GM20431 (cell line): Measurements from ENCODE around the gene ULK1.
"Not testable (repeated sequence)": the region's sequence is repeated elsewhere in the genome, so short reads cannot be mapped to it uniquely, and the experiment has no call there.

Experiments used
- in situ Hi-C: fragments of 300-500 bp; cut with MseI, MboI; formaldehyde crosslinking; loops from one replicate; pipeline ENCODE4 v1.15.0; 2020; ENCODE audit warnings: low sequenced_read_pairs; ENCODE audit not compliant: unreplicated experiment

Gene ULK1

GRCh38 chr12:131885076-131885475 lies 9.3 kb upstream of the ULK1 start:
- in situ Hi-C loops, result not testable (repeated sequence)

- in situ Hi-C loops, result no loop called here
These were observed 8.8 kb upstream of the ULK1 start for GRCh38 chr12:131885543-131886057.

GRCh38 chr12:131891722-131892121 lies 2.7 kb upstream of the ULK1 start:
- in situ Hi-C loops, result not testable (repeated sequence)

- in situ Hi-C loops, result no loop called here
These were observed 1.5 kb upstream of the ULK1 start for GRCh38 chr12:131892711-131893604.

GRCh38 chr12:131893605-131894312 lies 663 bp upstream of the ULK1 start:
- in situ Hi-C loops, result no loop called here

- in situ Hi-C loops, result no loop called here
These were observed 688 bp downstream of the ULK1 start for GRCh38 chr12:131894981-131895639.

GRCh38 chr12:131895640-131896079 lies 1.2 kb downstream of the ULK1 start:
- in situ Hi-C loops, result no loop called here

- in situ Hi-C loops, result no loop called here
These were observed 1.8 kb downstream of the ULK1 start for GRCh38 chr12:131896080-131896810.

GRCh38 chr12:131896811-131897270 lies 2.4 kb downstream of the ULK1 start:
- in situ Hi-C loops, result no loop called here

GRCh38 chr12:131897276-131897675 lies 2.9 kb downstream of the ULK1 start:
- in situ Hi-C loops, result no loop called here

GRCh38 chr12:131897875-131898274 lies 3.5 kb downstream of the ULK1 start:
- in situ Hi-C loops, result no loop called here

- in situ Hi-C loops, result no loop called here
These were observed 6.0 kb downstream of the ULK1 start for GRCh38 chr12:131900397-131900796.

- in situ Hi-C loops, result no loop called here
These were observed 7.3 kb downstream of the ULK1 start for GRCh38 chr12:131901431-131902331.

- in situ Hi-C loops, result no loop called here
These were observed 8.2 kb downstream of the ULK1 start for GRCh38 chr12:131902332-131903241.

- in situ Hi-C loops, result no loop called here
These were observed 9.1 kb downstream of the ULK1 start for GRCh38 chr12:131903270-131904255.

- in situ Hi-C loops, result no loop called here
These were observed 9.9 kb downstream of the ULK1 start for GRCh38 chr12:131904346-131904745.
